Liver (tissue), 9 donors: ENCODE data around the gene LPCAT1. TPM values are rescaled to one million over a fixed set of nuclear protein-coding genes. Genes with fewer than 3 reads are reported as not detected.

Source experiments
- DNase-seq: peaks from one replicate; pipeline ENCODE4 v3.0.0-alpha.2; 2017; ENCODE audit warnings: low spot score
- H3K27ac ChIP-seq, 2 donors: one replicate each; pipeline ENCODE4 v1.7.0; 2013; ENCODE audit warnings: inconsistent platforms in 2 of 2, low read length in 2 of 2, control low read depth in 1 of 2, low read depth in 1 of 2, mild to moderate bottlenecking in 1 of 2
- H3K27me3 ChIP-seq, 4 donors: one replicate each; pipeline versions ENCODE4 v1.6.1 to v1.7.0; 2013; ENCODE audit warnings: low read length in 3 of 4, inconsistent platforms in 1 of 4, mild to moderate bottlenecking in 1 of 4, moderate library complexity in 1 of 4; ENCODE audit not compliant: control insufficient read depth in 4 of 4, insufficient read depth in 4 of 4
- H3K36me3 ChIP-seq, 4 donors: one replicate each; pipeline versions ENCODE4 v1.6.1 to v1.7.0; 2013; ENCODE audit warnings: low read length in 3 of 4, mild to moderate bottlenecking in 3 of 4, low read depth in 1 of 4, moderate library complexity in 1 of 4; ENCODE audit not compliant: control insufficient read depth in 4 of 4, insufficient read depth in 3 of 4
- H3K4me1 ChIP-seq, 4 donors: one replicate each; pipeline versions ENCODE4 v1.6.1 to v1.7.0; 2013; ENCODE audit warnings: low read length in 3 of 4, mild to moderate bottlenecking in 3 of 4, moderate library complexity in 1 of 4; ENCODE audit not compliant: control insufficient read depth in 4 of 4, insufficient read depth in 4 of 4
- H3K4me3 ChIP-seq, 3 donors: one replicate each; pipeline versions ENCODE4 v1.6.1 to v1.7.0; 2013; ENCODE audit warnings: low read length in 3 of 3, control low read depth in 1 of 3, low read depth in 1 of 3, mild to moderate bottlenecking in 1 of 3
- H3K9ac ChIP-seq, 2 donors: one replicate each; pipeline ENCODE4 v1.7.0; 2013; ENCODE audit warnings: low read length in 2 of 2, mild to moderate bottlenecking in 2 of 2, moderate library complexity in 2 of 2, control low read depth in 1 of 2, low read depth in 1 of 2
- H3K9me3 ChIP-seq, 4 donors: one replicate each; pipeline versions ENCODE4 v1.6.1 to v1.7.0; 2013; ENCODE audit warnings: low read length in 3 of 4; ENCODE audit not compliant: control insufficient read depth in 4 of 4
- EGR1 ChIP-seq, 2 donors: IDR thresholded peaks; 2 replicates each; pipeline ENCODE4 v1.6.1; 2016 to 2018; ENCODE audit warnings: antibody characterized with exemption in 2 of 2, low read depth in 2 of 2
- FOXA1 ChIP-seq: IDR thresholded peaks from 2 replicates; pipeline ENCODE4 v1.6.1; 2016; ENCODE audit warnings: antibody characterized with exemption
- FOXA2 ChIP-seq: IDR thresholded peaks from 2 replicates; pipeline ENCODE4 v1.6.1; 2016; ENCODE audit warnings: antibody characterized with exemption
- GABPA ChIP-seq, 2 donors: IDR thresholded peaks in 1 of 2; conservative IDR thresholded peaks in 1 of 2; 2 replicates each; pipeline ENCODE4 v1.6.1; 2016; ENCODE audit warnings: antibody characterized with exemption in 2 of 2, mild to moderate bottlenecking in 1 of 2, moderate library complexity in 1 of 2
- HNF4A ChIP-seq, 2 donors: conservative IDR thresholded peaks; 2 replicates each; pipeline ENCODE4 v1.6.1; 2016; ENCODE audit warnings: antibody characterized with exemption in 2 of 2, mild to moderate bottlenecking in 2 of 2
- HNF4G ChIP-seq: IDR thresholded peaks from 2 replicates; pipeline ENCODE4 v1.6.1; 2016; ENCODE audit warnings: antibody characterized with exemption
- NR2F2 ChIP-seq: IDR thresholded peaks from 2 replicates; pipeline ENCODE4 v1.6.1; 2016; ENCODE audit warnings: antibody characterized with exemption
- SP1 ChIP-seq: IDR thresholded peaks from 2 replicates; pipeline ENCODE4 v1.6.1; 2018; ENCODE audit warnings: antibody characterized with exemption, mild to moderate bottlenecking
- TAF1 ChIP-seq: conservative IDR thresholded peaks from 2 replicates; pipeline ENCODE4 v1.6.1; 2016; ENCODE audit warnings: antibody characterized with exemption, mild to moderate bottlenecking
- YY1 ChIP-seq: IDR thresholded peaks from 2 replicates; pipeline ENCODE4 v1.6.1; 2016; ENCODE audit warnings: antibody characterized with exemption, mild to moderate bottlenecking
- WGBS: extraction: QIAGEN DNeasy Blood & Tissue Kit; methylation state at CpG from one replicate; pipeline ENCODE4 v1.1.7; 2013; 5-methylcytosine and 5-hydroxymethylcytosine counted together
- polyA plus RNA-seq, 2 donors: library from polyadenylated mRNA; stranded (reverse) in 1 of 2; unstranded in 1 of 2; fragments of 200-250 nt in 1 of 2; fragments of >200 nt in 1 of 2; fragmentation: Nextera tagmentation in 1 of 2; extraction: Ambion mirVana in 1 of 2; gene quantifications; one replicate each; pipeline versions ENCODE4 v1.2.1 to v1.2.3, GENCODE V29; 2013 to 2015
- total RNA-seq, 2 donors: library from RNA; depleted of rRNA; stranded (reverse); fragments of >200 nt; gene quantifications; one replicate each; pipeline ENCODE4 v1.2.3, GENCODE V29; 2014
- TF ChIP-seq, protein P1 (sequence below): IDR thresholded peaks from 2 replicates; pipeline ENCODE4 v1.6.1; 2016; ENCODE audit warnings: antibody characterized with exemption
- TF ChIP-seq, protein P2 (sequence below): IDR thresholded peaks from 2 replicates; pipeline ENCODE4 v1.6.1; 2016; ENCODE audit warnings: antibody characterized with exemption, mild to moderate bottlenecking
- TF ChIP-seq, protein P3 (sequence below): IDR thresholded peaks from 2 replicates; pipeline ENCODE4 v1.6.1; 2016; ENCODE audit warnings: antibody characterized with exemption
- TF ChIP-seq, protein P4 (sequence below): fragments of 150-350 bp; IDR thresholded peaks from 2 replicates; pipeline ENCODE4 v1.5.1; 2017; ENCODE audit warnings: improper control_type of control experiment, low read depth, low read length; ENCODE audit not compliant: missing input control
- donor health status: healthy.
- donor health status: healthy.
- donor health status: healthy.
- donor health status: healthy.
- donor health status: healthy.

Gene LPCAT1
- total and polyA plus RNA-seq, 4 donors, result 1.5 to 12.8 (median 9.9) TPM

DNA sequence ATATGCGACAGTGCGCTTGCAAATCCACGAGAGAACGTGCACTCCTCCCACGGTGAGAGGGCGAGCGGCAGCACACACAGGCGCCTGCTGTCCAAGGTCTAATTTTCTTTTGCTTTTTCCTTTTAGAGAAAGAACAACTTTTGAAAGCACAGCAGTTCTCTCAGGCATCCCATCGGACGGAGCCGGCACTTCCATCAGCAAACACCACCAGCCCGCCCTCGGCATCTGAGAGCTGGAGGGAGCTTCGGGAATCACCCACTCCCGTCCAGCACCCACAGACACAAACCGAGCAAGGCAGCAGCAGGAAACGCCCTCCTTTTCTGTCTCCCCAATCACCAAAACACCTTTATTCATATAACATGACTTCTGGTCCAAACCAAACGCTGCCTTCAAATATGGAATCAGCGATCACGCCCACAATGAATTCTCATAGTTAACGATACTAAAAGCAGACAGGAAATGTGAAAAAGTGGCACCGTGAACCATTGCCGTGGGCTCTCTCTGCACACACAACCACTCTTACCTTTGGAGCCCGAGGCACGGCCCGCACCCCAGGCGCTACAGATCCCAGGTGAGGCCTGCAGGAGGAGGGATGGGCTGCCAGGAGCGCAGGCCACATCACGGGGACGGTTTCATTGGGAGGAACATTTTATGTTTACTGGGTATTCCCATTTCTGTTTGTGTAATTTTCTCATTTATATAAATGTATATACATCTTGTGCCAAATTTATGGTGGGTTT is 14.2 kb downstream of the LPCAT1 start:
- no peak overlapping the region for H3K9ac ChIP-seq
- peaks cover 0 to 3% (median 2%) of the 10 kb centered on the region in 4 donors for H3K36me3 ChIP-seq
- no peak for DNase-seq
- TF ChIP-seq, protein P1, sequence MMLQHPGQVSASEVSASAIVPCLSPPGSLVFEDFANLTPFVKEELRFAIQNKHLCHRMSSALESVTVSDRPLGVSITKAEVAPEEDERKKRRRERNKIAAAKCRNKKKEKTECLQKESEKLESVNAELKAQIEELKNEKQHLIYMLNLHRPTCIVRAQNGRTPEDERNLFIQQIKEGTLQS, result no peak
- TF ChIP-seq, protein P2, sequence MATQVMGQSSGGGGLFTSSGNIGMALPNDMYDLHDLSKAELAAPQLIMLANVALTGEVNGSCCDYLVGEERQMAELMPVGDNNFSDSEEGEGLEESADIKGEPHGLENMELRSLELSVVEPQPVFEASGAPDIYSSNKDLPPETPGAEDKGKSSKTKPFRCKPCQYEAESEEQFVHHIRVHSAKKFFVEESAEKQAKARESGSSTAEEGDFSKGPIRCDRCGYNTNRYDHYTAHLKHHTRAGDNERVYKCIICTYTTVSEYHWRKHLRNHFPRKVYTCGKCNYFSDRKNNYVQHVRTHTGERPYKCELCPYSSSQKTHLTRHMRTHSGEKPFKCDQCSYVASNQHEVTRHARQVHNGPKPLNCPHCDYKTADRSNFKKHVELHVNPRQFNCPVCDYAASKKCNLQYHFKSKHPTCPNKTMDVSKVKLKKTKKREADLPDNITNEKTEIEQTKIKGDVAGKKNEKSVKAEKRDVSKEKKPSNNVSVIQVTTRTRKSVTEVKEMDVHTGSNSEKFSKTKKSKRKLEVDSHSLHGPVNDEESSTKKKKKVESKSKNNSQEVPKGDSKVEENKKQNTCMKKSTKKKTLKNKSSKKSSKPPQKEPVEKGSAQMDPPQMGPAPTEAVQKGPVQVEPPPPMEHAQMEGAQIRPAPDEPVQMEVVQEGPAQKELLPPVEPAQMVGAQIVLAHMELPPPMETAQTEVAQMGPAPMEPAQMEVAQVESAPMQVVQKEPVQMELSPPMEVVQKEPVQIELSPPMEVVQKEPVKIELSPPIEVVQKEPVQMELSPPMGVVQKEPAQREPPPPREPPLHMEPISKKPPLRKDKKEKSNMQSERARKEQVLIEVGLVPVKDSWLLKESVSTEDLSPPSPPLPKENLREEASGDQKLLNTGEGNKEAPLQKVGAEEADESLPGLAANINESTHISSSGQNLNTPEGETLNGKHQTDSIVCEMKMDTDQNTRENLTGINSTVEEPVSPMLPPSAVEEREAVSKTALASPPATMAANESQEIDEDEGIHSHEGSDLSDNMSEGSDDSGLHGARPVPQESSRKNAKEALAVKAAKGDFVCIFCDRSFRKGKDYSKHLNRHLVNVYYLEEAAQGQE, result no peak
- no peak for TF ChIP-seq HNF4A (conservative IDR thresholded peaks at IDR 0.05)
- TF ChIP-seq YY1, result no peak
- TF ChIP-seq SP1, result no peak
- TF ChIP-seq FOXA2, result no peak
- no peak for TF ChIP-seq GABPA (IDR thresholded peaks at IDR 0.05 in 1 of 2, conservative IDR thresholded peaks at IDR 0.05 in 1 of 2)
- TF ChIP-seq HNF4G, result no peak
- TF ChIP-seq, protein P3, sequence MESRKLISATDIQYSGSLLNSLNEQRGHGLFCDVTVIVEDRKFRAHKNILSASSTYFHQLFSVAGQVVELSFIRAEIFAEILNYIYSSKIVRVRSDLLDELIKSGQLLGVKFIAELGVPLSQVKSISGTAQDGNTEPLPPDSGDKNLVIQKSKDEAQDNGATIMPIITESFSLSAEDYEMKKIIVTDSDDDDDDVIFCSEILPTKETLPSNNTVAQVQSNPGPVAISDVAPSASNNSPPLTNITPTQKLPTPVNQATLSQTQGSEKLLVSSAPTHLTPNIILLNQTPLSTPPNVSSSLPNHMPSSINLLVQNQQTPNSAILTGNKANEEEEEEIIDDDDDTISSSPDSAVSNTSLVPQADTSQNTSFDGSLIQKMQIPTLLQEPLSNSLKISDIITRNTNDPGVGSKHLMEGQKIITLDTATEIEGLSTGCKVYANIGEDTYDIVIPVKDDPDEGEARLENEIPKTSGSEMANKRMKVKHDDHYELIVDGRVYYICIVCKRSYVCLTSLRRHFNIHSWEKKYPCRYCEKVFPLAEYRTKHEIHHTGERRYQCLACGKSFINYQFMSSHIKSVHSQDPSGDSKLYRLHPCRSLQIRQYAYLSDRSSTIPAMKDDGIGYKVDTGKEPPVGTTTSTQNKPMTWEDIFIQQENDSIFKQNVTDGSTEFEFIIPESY, result no peak
- TF ChIP-seq, protein P4, sequence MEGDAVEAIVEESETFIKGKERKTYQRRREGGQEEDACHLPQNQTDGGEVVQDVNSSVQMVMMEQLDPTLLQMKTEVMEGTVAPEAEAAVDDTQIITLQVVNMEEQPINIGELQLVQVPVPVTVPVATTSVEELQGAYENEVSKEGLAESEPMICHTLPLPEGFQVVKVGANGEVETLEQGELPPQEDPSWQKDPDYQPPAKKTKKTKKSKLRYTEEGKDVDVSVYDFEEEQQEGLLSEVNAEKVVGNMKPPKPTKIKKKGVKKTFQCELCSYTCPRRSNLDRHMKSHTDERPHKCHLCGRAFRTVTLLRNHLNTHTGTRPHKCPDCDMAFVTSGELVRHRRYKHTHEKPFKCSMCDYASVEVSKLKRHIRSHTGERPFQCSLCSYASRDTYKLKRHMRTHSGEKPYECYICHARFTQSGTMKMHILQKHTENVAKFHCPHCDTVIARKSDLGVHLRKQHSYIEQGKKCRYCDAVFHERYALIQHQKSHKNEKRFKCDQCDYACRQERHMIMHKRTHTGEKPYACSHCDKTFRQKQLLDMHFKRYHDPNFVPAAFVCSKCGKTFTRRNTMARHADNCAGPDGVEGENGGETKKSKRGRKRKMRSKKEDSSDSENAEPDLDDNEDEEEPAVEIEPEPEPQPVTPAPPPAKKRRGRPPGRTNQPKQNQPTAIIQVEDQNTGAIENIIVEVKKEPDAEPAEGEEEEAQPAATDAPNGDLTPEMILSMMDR, result no peak
- no peak for TF ChIP-seq EGR1 (IDR thresholded peaks at IDR 0.05; ENCODE audit: low read depth in 2 of 2)
- TF ChIP-seq TAF1, result no peak
- H3K4me3 ChIP-seq, result no peak overlapping the region
- no peaks in the 10 kb centered on the region for H3K9me3 ChIP-seq
- H3K4me1 ChIP-seq, result no peaks in the 10 kb centered on the region
- WGBS, result 93% methylated on average over 30 of the region's 30 CpGs
- H3K27ac ChIP-seq, result no peak overlapping the region
- no peaks in the 10 kb centered on the region for H3K27me3 ChIP-seq

DNA sequence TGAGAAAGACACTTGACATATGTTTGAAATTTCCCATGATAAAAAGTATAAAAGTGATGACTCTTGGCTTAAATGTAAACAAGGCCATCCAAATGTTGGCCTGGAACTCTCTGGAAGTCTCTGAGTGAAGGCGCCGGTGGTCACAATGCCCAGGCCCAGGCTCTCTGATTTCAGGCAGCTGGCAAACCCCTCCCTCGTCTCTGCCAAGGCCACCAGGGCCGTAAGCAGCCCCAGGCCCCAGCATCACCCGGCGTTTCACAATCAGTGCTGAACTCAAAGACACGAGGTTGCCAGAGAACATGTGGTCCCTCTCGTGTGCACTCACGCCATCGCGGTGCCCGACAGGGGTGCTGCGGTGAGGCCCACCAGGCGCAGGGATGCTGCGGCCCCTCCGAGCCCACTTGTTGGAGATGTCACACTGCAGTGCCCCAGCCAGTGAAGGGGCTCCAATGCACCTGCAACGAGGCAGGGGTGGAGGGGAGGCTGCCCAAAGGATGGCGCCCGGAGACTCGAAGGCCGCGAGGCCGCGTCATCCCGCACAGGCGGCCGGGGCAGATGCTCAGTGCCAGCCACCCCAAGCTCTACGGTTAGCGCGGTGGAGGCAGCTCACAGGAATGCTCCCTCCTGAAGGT is 15.0 kb downstream of the LPCAT1 start:
- Histone ChIP-seq H3K9ac (no peak overlapping the region), H3K36me3 (peaks cover 0 to 3% (median 2%) of the 10 kb centered on the region in 4 donors), H3K9me3 (no peaks in the 10 kb centered on the region), H3K4me1 (no peaks in the 10 kb centered on the region), H3K27ac (no peak overlapping the region), H3K4me3 (no peak overlapping the region), H3K27me3 (no peaks in the 10 kb centered on the region)
- TF ChIP-seq SP1 (no peak), EGR1 (IDR thresholded peaks at IDR 0.05; ENCODE audit: low read depth in 2 of 2) (no peak), FOXA2 (no peak), TAF1 (no peak), GABPA (IDR thresholded peaks at IDR 0.05 in 1 of 2, conservative IDR thresholded peaks at IDR 0.05 in 1 of 2) (no peak), NR2F2 (no peak), FOXA1 (no peak), HNF4A (conservative IDR thresholded peaks at IDR 0.05) (no peak), HNF4G (no peak)
- TF ChIP-seq, protein P3, result no peak
- TF ChIP-seq, protein P2, result no peak
- TF ChIP-seq, protein P1, result no peak
- 97% methylated on average over 30 of the region's 30 CpGs for WGBS
- DNase-seq, result no peak
